HG02970 (cell line): Measurements from ENCODE around the gene NOPCHAP1.
A peak's percentile ranks its signal among the peaks of the same experiment; 100 is the strongest.

Experiments used
- ATAC-seq: cut with Tn5 transposase; IDR thresholded peaks from one replicate; pipeline ENCODE4 v1.9.1; 2021; ENCODE audit warnings: mild to moderate bottlenecking, moderate library complexity, moderate number of reproducible peaks; ENCODE audit not compliant: unreplicated experiment, low FRiP score

NOPCHAP1 gene

DNA sequence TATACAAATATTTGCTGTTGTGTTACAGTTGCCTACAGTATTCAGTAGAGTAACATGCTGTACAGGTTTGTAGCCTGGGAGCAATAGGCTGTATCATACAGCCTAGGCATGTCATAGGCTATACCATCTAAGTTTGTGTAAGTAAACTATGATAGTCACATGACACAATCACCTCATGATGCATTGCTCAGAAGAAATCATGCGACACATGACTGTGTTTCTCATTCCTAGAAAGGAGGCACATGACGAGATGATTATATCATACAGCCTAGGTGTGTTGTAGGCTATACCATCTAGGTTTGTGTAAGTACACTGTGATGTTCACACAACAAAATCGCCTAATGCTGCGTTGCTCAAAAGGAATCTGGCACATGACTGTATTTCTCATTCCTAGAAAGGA lies 31.9 kb downstream of the NOPCHAP1 start:
- ATAC-seq, result no peak

DNA sequence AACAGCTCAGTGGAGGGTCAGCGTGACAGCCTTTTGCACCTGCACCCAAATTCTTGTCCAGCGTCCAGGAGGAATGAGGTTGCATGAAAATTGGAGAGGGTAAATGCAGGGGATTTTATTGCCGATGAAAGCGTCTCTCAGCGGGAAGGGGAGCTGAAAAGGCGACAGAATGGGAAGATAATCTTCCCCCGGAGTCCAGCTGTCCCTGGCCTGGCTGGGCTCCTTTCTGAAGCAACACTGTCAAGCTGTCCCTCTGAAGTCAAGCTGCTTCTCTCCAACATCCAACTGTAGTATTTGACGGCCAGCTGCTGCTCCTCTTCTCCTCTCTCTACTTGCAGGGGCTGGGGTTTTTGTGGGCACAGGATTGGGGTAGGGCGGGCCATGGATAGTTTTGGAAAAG lies 32.7 kb downstream of the NOPCHAP1 start:
- ATAC-seq, result no peak

- ATAC-seq, result no peak
These were observed 34.3 kb downstream of the NOPCHAP1 start for GRCh38 chr12:105020241-105020962.

- no peak for ATAC-seq
These were observed 38.8 kb downstream of the NOPCHAP1 start for GRCh38 chr12:105024928-105025327.

DNA sequence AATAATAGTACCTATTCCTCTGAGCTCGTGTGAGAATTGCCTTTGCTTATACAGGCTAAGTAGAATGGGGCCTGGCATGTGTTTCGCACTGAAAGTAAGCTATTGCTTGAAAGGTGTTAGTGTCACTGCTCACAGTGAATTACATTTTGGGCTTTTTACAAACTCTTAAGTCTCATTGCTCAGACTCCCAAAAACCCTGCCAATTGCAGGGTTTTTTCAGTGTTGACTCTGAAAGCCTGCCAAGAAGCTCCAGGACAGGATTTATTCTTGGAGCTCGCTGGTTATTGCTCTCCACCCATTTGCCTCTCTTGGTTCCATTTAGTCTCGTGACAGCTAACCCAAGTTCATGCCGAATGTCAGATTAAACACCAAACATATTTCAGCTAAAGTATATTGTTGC lies 39.8 kb downstream of the NOPCHAP1 start:
- no peak for ATAC-seq

DNA sequence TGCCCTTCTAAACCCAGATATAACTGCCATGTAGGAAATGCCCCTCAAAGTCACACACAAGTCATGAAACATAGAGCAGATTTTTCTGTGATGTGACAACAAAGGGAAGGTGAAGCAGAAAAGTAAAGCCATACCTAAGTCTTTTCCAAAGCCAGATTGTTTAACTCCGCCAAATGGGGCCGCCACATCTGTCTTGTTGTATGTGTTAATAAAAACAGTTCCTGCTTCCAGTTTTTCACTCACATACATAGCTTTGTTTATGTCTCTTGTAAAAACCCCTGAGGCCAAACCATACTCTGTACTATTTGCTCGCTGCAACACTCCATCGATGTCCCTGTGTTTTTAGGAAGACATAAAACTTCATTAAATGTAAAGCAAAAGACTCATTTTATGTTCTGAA lies 40.3 kb downstream of the NOPCHAP1 start:
- no peak for ATAC-seq

- ATAC-seq, result peak; percentile 56
These were observed 45.0 kb downstream of the NOPCHAP1 start for GRCh38 chr12:105030820-105031807.

- no peak for ATAC-seq
These were observed 46.7 kb downstream of the NOPCHAP1 start for GRCh38 chr12:105032703-105033357.

DNA sequence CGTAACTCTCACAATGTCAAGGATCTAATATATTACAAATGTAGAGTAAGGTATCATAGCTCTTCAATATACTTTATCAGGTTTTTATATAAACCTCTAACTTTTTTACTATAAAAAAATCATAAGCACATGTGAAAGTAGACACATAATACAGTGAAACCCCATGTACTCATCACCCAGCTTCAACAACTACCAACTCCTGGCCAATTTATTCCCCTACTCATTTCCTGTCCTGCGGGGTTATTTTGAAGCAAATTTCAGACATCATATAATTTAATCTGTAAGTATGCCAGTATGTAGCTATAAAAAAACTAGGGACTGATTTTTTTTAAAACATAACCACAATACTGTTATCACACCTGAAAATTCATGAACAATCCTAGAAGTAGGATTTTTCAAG lies 47.7 kb downstream of the NOPCHAP1 start:
- ATAC-seq, result no peak
